GM19395 (cell line): ENCODE results near the gene OR51A7.
"Not testable (repeated sequence)": the region's sequence is repeated elsewhere in the genome, so short reads cannot be mapped to it uniquely, and the experiment has no call there.

Experiments used
- ATAC-seq: cut with Tn5 transposase; IDR thresholded peaks from one replicate; pipeline ENCODE4 v1.9.1; 2021; ENCODE audit warnings: mild to moderate bottlenecking, moderate library complexity; ENCODE audit not compliant: unreplicated experiment

The OR51A7 gene

GRCh38 chr11:4903484-4903883 lies at the start of gene OR51A7:
TSS of gene OR51A7 (plus strand) at chr11:4903783. CDS start at chr11:4907370, 3,587 bp downstream.
- no peak for ATAC-seq

GRCh38 chr11:4854286-4854685 lies 49.3 kb upstream of the OR51A7 start:
- not testable (repeated sequence) for ATAC-seq

- ATAC-seq = no peak
These were observed 40.9 kb upstream of the OR51A7 start for GRCh38 chr11:4862447-4863236.

GRCh38 chr11:4863876-4864275 lies 39.7 kb upstream of the OR51A7 start:
- no peak for ATAC-seq

GRCh38 chr11:4865855-4866254 lies 37.7 kb upstream of the OR51A7 start:
- ATAC-seq = no peak

GRCh38 chr11:4881188-4881587 lies 22.4 kb upstream of the OR51A7 start:
- no peak for ATAC-seq

- no peak for ATAC-seq
These were observed 21.6 kb upstream of the OR51A7 start, which contains the start of gene OR51T1 for GRCh38 chr11:4881860-4882500. TSS of gene OR51T1 (plus strand) at chr11:4881900. CDS start at chr11:4881900, 0 bp downstream.

- no peak for ATAC-seq
These were observed 21.0 kb upstream of the OR51A7 start for GRCh38 chr11:4882543-4882942.

- no peak for ATAC-seq
These were observed 19.2 kb upstream of the OR51A7 start for GRCh38 chr11:4884361-4884760.

GRCh38 chr11:4886186-4886585 lies 17.4 kb upstream of the OR51A7 start:
- no peak for ATAC-seq

- ATAC-seq = no peak
These were observed 16.0 kb upstream of the OR51A7 start for GRCh38 chr11:4887591-4887990.

GRCh38 chr11:4890279-4890678 lies 13.3 kb upstream of the OR51A7 start:
- ATAC-seq = no peak

GRCh38 chr11:4891996-4892640 lies 11.5 kb upstream of the OR51A7 start:
- ATAC-seq = no peak

- no peak for ATAC-seq
These were observed 13.0 kb downstream of the OR51A7 start for GRCh38 chr11:4916581-4916980.

- ATAC-seq = no peak
These were observed 15.7 kb downstream of the OR51A7 start, which contains the start of gene OR51G2 for GRCh38 chr11:4919250-4919649. TSS of gene OR51G2 (minus strand) at chr11:4919350. CDS start at chr11:4915663, 3,687 bp downstream.

GRCh38 chr11:4921796-4922195 lies 18.2 kb downstream of the OR51A7 start:
- no peak for ATAC-seq

GRCh38 chr11:4922304-4922703 lies 18.7 kb downstream of the OR51A7 start:
- no peak for ATAC-seq

GRCh38 chr11:4924239-4924638 lies 20.7 kb downstream of the OR51A7 start, which contains the start of gene OR51G1:
TSS of gene OR51G1 (minus strand) at chr11:4924339. CDS start at chr11:4924339, 0 bp downstream.
- ATAC-seq = no peak

- ATAC-seq = no peak
These were observed 23.0 kb downstream of the OR51A7 start for GRCh38 chr11:4926608-4927007.

GRCh38 chr11:4932751-4933150 lies 29.2 kb downstream of the OR51A7 start:
- no peak for ATAC-seq

- ATAC-seq = no peak
These were observed 33.2 kb downstream of the OR51A7 start for GRCh38 chr11:4936745-4937144.

GRCh38 chr11:4947505-4947904 lies 43.9 kb downstream of the OR51A7 start, which contains the start of gene OR51A4:
TSS of gene OR51A4 (minus strand) at chr11:4947605. CDS start at chr11:4947100, 505 bp downstream.
- ATAC-seq = no peak
